K562 (cell line): ENCODE measurements around the gene SCARF2.

Source experiments
- ATF3 ChIP-seq, 2 experiments: fragments of 450-650 bp in 1 of 2; sonication (generic) in 1 of 2; formaldehyde crosslinking in 1 of 2; IDR thresholded peaks in 1 of 2; conservative IDR thresholded peaks in 1 of 2; 2 replicates each; pipeline versions ENCODE4 v1.6.1 to v1.8.1; 2016 to 2023; ENCODE audit warnings: mild to moderate bottlenecking in 2 of 2, moderate library complexity in 2 of 2, inconsistent platforms in 1 of 2, missing genetic modification reagents in 1 of 2
- CBX8 ChIP-seq: fragments of 200-600 bp; sonication (generic); IDR thresholded peaks from 2 replicates; pipeline ENCODE4 v1.6.1; 2012; ENCODE audit warnings: borderline replicate concordance, mixed run types, low read depth, mild to moderate bottlenecking, moderate library complexity, mixed read lengths, low read length, control low read depth, inconsistent platforms; ENCODE audit not compliant: poor library complexity, severe bottlenecking; ENCODE audit errors: extremely low read depth
- CHD4 ChIP-seq: fragments of 200-600 bp; sonication (generic); IDR thresholded peaks from 3 replicates; pipeline ENCODE4 v1.6.1; 2012; ENCODE audit warnings: low read depth, mild to moderate bottlenecking, mixed read lengths, low read length, inconsistent platforms; ENCODE audit not compliant: insufficient read depth, insufficient replicate concordance, poor library complexity, severe bottlenecking
- CTCF ChIP-seq, 3 experiments: IDR thresholded peaks in 2 of 3; conservative IDR thresholded peaks in 1 of 3; 2 replicates each; pipeline ENCODE4 v1.5.1; 2011 to 2012; ENCODE audit warnings: low read length in 3 of 3, mild to moderate bottlenecking in 3 of 3, control low read depth in 2 of 3, improper control_type of control experiment in 1 of 3, inconsistent platforms in 1 of 3, low read depth in 1 of 3, mixed read lengths in 1 of 3, moderate library complexity in 1 of 3; ENCODE audit not compliant: insufficient read depth in 2 of 3
- CUX1 ChIP-seq: fragments of 200-800 bp; sonication (Bioruptor generic); IDR thresholded peaks from 2 replicates; pipeline ENCODE4 v1.6.1; 2016; ENCODE audit warnings: missing genetic modification characterization, missing compliant biosample characterization
- ELF4 ChIP-seq: fragments of 450-650 bp; formaldehyde crosslinking; IDR thresholded peaks from 2 replicates; pipeline ENCODE4 v1.4.0; 2022; ENCODE audit warnings: missing genetic modification characterization
- FOXP4 ChIP-seq: sonication (generic); formaldehyde crosslinking; IDR thresholded peaks from 2 replicates; pipeline ENCODE4 v1.8.0; 2022; ENCODE audit warnings: mild to moderate bottlenecking, missing genetic modification reagents, borderline replicate concordance
- LEF1 ChIP-seq: fragments of 450-650 bp; IDR thresholded peaks from 2 replicates; pipeline ENCODE4 v1.6.1; 2016; ENCODE audit warnings: mild to moderate bottlenecking
- MAFK ChIP-seq: IDR thresholded peaks from 2 replicates; pipeline ENCODE4 v1.6.1; 2011; ENCODE audit warnings: low read length, improper control_type of control experiment
- NFE2L1 ChIP-seq: fragments of 450-650 bp; IDR thresholded peaks from 2 replicates; pipeline ENCODE4 v1.6.1; 2016; ENCODE audit warnings: missing genetic modification characterization, low read depth, mild to moderate bottlenecking, missing compliant biosample characterization, moderate library complexity, borderline replicate concordance
- PURB ChIP-seq: sonication (generic); formaldehyde crosslinking; IDR thresholded peaks from 2 replicates; pipeline ENCODE4 v1.9.0; 2021; ENCODE audit warnings: low read depth, mild to moderate bottlenecking, missing genetic modification reagents
- RAD21 ChIP-seq, 2 experiments: fragments of 250-450 bp in 1 of 2; fragments of 450-650 bp in 1 of 2; sonication (Bioruptor Pico) in 1 of 2; formaldehyde crosslinking in 1 of 2; IDR thresholded peaks in 1 of 2; conservative IDR thresholded peaks in 1 of 2; 2 replicates each; pipeline versions ENCODE4 v1.4.0 to v1.8.0; 2020 to 2022; ENCODE audit warnings: mild to moderate bottlenecking in 2 of 2, moderate library complexity in 1 of 2
- STAT6 ChIP-seq: sonication (generic); formaldehyde crosslinking; IDR thresholded peaks from 2 replicates; pipeline ENCODE4 v1.8.1; 2023; ENCODE audit warnings: mild to moderate bottlenecking, missing genetic modification reagents
- TF ChIP-seq, protein P1 (sequence below): fragments of 250-450 bp; sonication (Bioruptor Pico); IDR thresholded peaks from 2 replicates; pipeline ENCODE4 v1.8.0; 2021; ENCODE audit warnings: mild to moderate bottlenecking, moderate library complexity

- TF ChIP-seq STAT6 (CRISPR knock-in tag) (no peak), CTCF (IDR thresholded peaks at IDR 0.05 in 2 of 3, conservative IDR thresholded peaks at IDR 0.05 in 1 of 3; ENCODE audit: insufficient read depth in 2 of 3, low read depth in 1 of 3, low read length in 3 of 3) (no peak), CUX1 (CRISPR knock-in tag) (no peak), MAFK (no peak; the same call in 1 of the 2 replicates), ATF3 (IDR thresholded peaks at IDR 0.05) (no peak), ATF3 (CRISPR knock-in tag; conservative IDR thresholded peaks at IDR 0.05) (no peak), PURB (CRISPR knock-in tag) (no peak), FOXP4 (CRISPR knock-in tag) (no peak), CBX8 (no peak), ELF4 (CRISPR knock-in tag) (no peak), CHD4 (no peak), RAD21 (CRISPR knock-in tag; conservative IDR thresholded peaks at IDR 0.05 in 1 of 2, IDR thresholded peaks at IDR 0.05 in 1 of 2) (no peak), NFE2L1 (tag) (no peak), LEF1 (no peak)
- TF ChIP-seq, protein P1, sequence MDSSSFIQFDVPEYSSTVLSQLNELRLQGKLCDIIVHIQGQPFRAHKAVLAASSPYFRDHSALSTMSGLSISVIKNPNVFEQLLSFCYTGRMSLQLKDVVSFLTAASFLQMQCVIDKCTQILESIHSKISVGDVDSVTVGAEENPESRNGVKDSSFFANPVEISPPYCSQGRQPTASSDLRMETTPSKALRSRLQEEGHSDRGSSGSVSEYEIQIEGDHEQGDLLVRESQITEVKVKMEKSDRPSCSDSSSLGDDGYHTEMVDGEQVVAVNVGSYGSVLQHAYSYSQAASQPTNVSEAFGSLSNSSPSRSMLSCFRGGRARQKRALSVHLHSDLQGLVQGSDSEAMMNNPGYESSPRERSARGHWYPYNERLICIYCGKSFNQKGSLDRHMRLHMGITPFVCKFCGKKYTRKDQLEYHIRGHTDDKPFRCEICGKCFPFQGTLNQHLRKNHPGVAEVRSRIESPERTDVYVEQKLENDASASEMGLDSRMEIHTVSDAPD (CRISPR knock-in tag): no peak
Measured at GRCh38 chr22:20439556-20439927, 1.9 kb upstream of the SCARF2 start.
